ENCODE measurements around the gene PLEKHG4B.

PLEKHG4B gene

GRCh38 chr5:76358-77169 lies 15.4 kb upstream of the PLEKHG4B start:
- H3K9me2 ChIP-seq (replicated peaks; ENCODE audit: insufficient read depth, low read length), result no peaks in the 10 kb centered on the region
- H3K27ac ChIP-seq (ENCODE audit: low read length), result no peak overlapping the region
- no peak overlapping the region for H2AFZ ChIP-seq (ENCODE audit: low read length)
- DNase-seq, result no peak
- no peaks in the 10 kb centered on the region for H3K79me2 ChIP-seq (ENCODE audit: low read length)
- H3F3A ChIP-seq (ENCODE audit: insufficient read depth, low read length), result no peaks in the 10 kb centered on the region
- H3K9me3 ChIP-seq (replicated peaks; ENCODE audit: insufficient read depth, low read length), result no peaks in the 10 kb centered on the region
- H3K4me3 ChIP-seq (ENCODE audit: low read length), result no peak overlapping the region
- H3K4me2 ChIP-seq (ENCODE audit: low read depth, low read length), result no peak overlapping the region
- H3K9ac ChIP-seq (ENCODE audit: low read length), result no peak overlapping the region
- peaks cover 53% of the 10 kb centered on the region for H3K27me3 ChIP-seq (replicated peaks; ENCODE audit: insufficient read depth, low read length)
- H4K20me1 ChIP-seq (ENCODE audit: insufficient read depth, low read length), result no peaks in the 10 kb centered on the region
- no peaks in the 10 kb centered on the region for H3K36me3 ChIP-seq (replicated peaks; ENCODE audit: insufficient read depth, low read length)
- TF ChIP-seq CTCF (IDR thresholded peaks at IDR 0.05; ENCODE audit: low read length) (no peak), EZH2phosphoT487 (IDR thresholded peaks at IDR 0.05; ENCODE audit: low read length) (no peak), EZH2 (optimal IDR thresholded peaks at IDR 0.05; ENCODE audit: low read depth, low read length) (no peak)
- H3K4me1 ChIP-seq (ENCODE audit: low read length), result no peaks in the 10 kb centered on the region

DNA sequence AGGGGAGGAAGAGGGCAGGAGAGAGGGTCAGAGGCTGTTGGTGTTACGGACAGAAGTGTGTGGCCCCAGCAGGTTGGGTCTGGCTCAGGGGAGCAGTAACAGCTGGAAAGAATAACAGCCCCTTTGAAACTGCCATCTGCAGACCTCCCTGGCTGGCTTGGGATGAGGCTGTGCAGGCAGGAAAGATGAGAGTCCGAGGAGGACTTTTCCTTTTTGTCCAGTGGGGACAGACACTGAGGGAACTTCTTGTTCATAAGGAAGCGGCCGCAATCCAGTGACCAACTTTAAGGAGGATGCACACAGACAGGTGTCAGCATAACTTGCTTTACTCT lies 14.8 kb upstream of the PLEKHG4B start:
- Histone ChIP-seq H3K4me1 (ENCODE audit: low read length) (no peaks in the 10 kb centered on the region), H3K9me2 (replicated peaks; ENCODE audit: insufficient read depth, low read length) (no peaks in the 10 kb centered on the region), H3K79me2 (ENCODE audit: low read length) (no peaks in the 10 kb centered on the region), H4K20me1 (ENCODE audit: insufficient read depth, low read length) (no peaks in the 10 kb centered on the region), H3K36me3 (replicated peaks; ENCODE audit: insufficient read depth, low read length) (no peaks in the 10 kb centered on the region), H3K27me3 (replicated peaks; ENCODE audit: insufficient read depth, low read length) (peaks cover 50% of the 10 kb centered on the region), H3K27ac (ENCODE audit: low read length) (no peak overlapping the region), H3K4me3 (ENCODE audit: low read length) (no peak overlapping the region), H3K9me3 (replicated peaks; ENCODE audit: insufficient read depth, low read length) (no peaks in the 10 kb centered on the region), H3K4me2 (ENCODE audit: low read depth, low read length) (no peak overlapping the region), H3K9ac (ENCODE audit: low read length) (no peak overlapping the region), H2AFZ (ENCODE audit: low read length) (no peak overlapping the region), H3F3A (ENCODE audit: insufficient read depth, low read length) (no peaks in the 10 kb centered on the region)
- DNase-seq, result no peak
- no peak for TF ChIP-seq CTCF (IDR thresholded peaks at IDR 0.05; ENCODE audit: low read length)
- TF ChIP-seq EZH2 (optimal IDR thresholded peaks at IDR 0.05; ENCODE audit: low read depth, low read length), result no peak
- no peak for TF ChIP-seq EZH2phosphoT487 (IDR thresholded peaks at IDR 0.05; ENCODE audit: low read length)

DNA sequence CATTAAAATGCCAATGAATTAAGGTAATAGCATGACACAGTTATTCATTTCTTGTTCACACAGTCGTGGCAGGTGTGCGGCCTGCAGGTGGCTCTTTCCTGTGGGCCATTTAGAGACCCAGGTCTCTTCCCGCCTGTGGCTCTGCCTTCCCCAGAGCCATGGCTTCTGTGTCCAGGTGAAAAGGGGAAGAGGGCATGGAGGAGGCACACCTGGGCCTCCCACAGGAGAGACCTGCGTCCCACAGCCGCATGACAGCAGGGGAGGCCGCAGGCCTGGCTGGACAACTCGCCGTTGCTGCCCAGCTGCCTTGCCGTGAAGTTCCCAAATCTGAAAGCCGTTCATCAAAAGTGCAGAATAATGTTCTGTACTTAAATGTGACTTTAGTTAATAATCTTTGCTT lies 14.4 kb upstream of the PLEKHG4B start:
- DNase-seq, result no peak
- Histone ChIP-seq H3K27me3 (replicated peaks; ENCODE audit: insufficient read depth, low read length) (peaks cover 48% of the 10 kb centered on the region), H3K27ac (ENCODE audit: low read length) (no peak overlapping the region), H3K4me3 (ENCODE audit: low read length) (no peak overlapping the region), H2AFZ (ENCODE audit: low read length) (no peak overlapping the region), H3K9ac (ENCODE audit: low read length) (no peak overlapping the region), H3K79me2 (ENCODE audit: low read length) (no peaks in the 10 kb centered on the region), H3K9me3 (replicated peaks; ENCODE audit: insufficient read depth, low read length) (no peaks in the 10 kb centered on the region), H3K4me1 (ENCODE audit: low read length) (no peaks in the 10 kb centered on the region), H3K36me3 (replicated peaks; ENCODE audit: insufficient read depth, low read length) (no peaks in the 10 kb centered on the region), H3F3A (ENCODE audit: insufficient read depth, low read length) (no peaks in the 10 kb centered on the region), H4K20me1 (ENCODE audit: insufficient read depth, low read length) (no peaks in the 10 kb centered on the region), H3K9me2 (replicated peaks; ENCODE audit: insufficient read depth, low read length) (no peaks in the 10 kb centered on the region), H3K4me2 (ENCODE audit: low read depth, low read length) (no peak overlapping the region)
- no peak for TF ChIP-seq CTCF (IDR thresholded peaks at IDR 0.05; ENCODE audit: low read length)
- no peak for TF ChIP-seq EZH2phosphoT487 (IDR thresholded peaks at IDR 0.05; ENCODE audit: low read length)
- no peak for TF ChIP-seq EZH2 (optimal IDR thresholded peaks at IDR 0.05; ENCODE audit: low read depth, low read length)

Measured in MM.1S (cell line).